HG03460 (cell line): Measurements from ENCODE around the gene POLA1.
"Not testable (repeated sequence)": the region's sequence is repeated elsewhere in the genome, so short reads cannot be mapped to it uniquely, and the experiment has no call there.

Experiments
- ATAC-seq: cut with Tn5 transposase; IDR thresholded peaks from one replicate; pipeline ENCODE4 v1.9.1; 2021; ENCODE audit not compliant: unreplicated experiment

The POLA1 gene

GRCh38 chrX:24789047-24789446, 95.3 kb downstream of the POLA1 start:
- ATAC-seq, result no peak

GRCh38 chrX:24790166-24790565, 96.4 kb downstream of the POLA1 start:
- ATAC-seq, result no peak

DNA sequence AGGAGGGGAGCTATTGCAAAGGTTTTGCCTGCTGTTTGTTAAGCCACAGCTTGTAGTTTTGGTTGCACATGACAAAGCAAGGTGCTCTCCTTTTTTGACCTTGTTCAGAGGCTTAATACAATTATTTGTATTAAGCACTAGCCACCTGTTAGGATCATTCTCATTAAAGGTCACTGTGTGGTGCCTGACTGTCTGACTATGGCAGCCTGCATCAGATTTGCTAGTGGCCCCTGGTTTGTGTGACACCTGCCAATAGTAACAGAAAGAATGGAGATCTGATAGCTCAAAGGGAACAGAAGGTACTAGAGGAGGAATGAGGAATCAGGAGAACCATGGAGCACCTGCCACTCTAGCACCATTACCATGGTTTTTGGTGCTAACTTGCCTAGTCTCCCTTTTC, 102.5 kb downstream of the POLA1 start:
- ATAC-seq, result no peak

DNA sequence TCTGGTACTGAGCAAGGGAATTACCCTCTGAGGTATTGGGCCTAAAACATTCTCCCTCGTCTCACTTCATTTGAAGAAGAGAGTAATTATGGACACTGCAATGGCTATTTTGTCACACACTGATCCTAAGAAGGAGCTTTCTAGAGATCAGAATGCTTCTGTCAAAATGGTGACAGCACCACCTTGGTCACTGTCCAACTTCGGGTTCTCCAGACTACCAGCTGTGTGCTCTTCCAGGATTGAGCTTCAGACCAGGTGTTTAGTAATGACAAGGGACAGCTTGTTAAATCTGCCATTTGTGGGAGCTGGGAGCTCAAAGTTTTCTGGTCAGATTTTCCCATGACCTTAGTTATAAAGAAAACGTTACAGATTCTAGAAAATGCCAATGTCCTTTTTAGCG, 105.4 kb downstream of the POLA1 start:
- ATAC-seq, result no peak

DNA sequence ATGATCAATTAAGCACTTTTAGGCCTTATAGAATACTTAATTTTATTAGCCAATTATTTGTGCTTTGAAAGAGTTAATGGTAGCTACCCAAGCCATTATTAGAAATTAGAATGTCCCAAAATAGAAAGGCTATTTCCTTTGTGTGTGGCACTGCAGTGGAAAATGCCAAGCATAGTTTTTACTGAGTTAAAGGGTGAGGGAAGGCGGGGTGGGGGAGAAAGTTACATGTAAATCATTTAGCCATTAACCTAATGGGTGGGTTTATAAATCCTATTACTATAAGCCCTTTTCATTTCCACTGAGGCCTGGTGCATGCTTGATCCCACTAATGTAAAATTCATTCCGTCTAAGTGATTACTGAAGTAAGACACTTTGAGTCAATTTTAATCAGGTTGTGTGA, 105.8 kb downstream of the POLA1 start:
- ATAC-seq, result no peak

- ATAC-seq, result no peak
These were observed 111.5 kb downstream of the POLA1 start for GRCh38 chrX:24805201-24805600.

DNA sequence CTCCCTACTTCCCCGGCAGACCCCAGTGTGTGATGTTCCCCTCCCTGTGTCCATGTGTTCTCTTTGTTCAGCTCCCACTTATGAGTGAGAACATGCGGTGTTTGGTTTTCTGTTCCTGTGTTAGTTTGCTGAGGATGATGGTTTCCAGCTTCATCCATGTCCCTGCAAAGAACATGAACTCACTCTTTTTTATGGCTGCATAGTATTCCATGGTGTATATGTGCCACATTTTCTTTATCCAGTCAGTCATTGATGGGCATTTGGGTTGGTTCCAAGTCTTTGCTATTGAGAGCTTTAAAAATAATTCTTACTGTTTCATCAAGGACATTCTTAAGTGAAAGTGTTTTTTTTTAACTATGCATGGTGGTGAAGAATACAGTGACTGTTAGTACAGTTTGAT, 126.1 kb downstream of the POLA1 start:
- ATAC-seq, result not testable (repeated sequence)

DNA sequence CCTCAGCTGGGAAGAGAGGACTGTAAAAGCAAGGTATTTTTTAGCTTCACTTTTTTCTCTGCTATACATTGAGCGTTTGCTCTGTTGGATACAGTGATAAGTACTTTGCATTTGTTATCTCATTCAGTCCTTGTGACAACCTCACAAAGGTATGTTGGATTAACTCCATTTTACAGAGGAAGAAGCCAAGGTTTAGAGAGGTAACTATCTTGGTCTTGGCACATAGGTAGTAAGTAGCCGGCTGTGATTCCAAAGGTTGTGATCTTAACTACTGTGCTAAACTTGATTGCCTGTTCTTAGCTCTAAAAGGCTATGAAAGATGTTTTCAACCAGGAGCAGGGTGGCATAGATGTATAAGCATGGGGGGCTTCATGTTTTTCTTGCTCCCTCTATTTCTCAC, 134.4 kb downstream of the POLA1 start:
- ATAC-seq, result no peak

- no peak for ATAC-seq
These were observed 134.9 kb downstream of the POLA1 start for GRCh38 chrX:24828600-24828999.

DNA sequence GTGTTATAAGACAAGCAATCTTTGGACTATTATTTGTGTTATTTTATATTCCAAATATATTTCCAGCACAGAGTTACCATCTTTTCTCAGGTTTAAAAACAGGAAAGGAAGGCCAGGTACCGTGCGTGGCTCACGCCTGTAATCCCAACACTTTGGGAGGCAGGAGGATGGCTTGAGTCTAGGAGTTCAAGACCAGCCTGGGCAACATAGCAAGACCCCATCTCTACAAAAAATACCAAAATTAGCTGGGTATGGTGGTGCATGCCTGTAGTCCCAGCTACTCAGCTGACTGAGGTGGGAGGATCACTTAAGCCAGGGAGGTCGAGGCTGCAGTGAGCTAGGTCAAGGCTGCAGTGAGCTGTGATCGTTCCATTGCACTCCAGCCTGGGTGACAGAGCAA, 140.0 kb downstream of the POLA1 start:
- no peak for ATAC-seq

GRCh38 chrX:24837966-24838365, 144.2 kb downstream of the POLA1 start:
- no peak for ATAC-seq

GRCh38 chrX:24838629-24839028, 144.9 kb downstream of the POLA1 start:
- ATAC-seq, result no peak

DNA sequence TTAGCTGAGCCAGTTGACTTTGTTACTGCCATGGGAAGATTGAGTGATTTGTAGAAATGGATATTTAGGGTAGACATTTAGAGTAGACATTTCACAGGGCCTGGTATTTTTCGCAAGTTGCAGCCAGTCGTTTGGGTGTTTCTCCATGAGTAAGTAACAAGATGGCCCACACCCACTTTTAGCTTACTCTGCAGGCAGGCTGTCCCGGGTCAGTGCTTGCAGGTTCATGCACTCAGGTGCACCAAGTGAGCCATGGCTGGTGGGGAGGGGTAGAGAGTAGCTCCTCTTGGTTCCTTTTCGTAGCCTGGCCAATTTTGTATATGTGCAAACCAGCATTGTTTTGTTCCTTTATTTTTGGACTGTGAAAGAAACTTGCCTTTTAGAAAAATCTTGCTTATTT, 145.6 kb downstream of the POLA1 start:
- ATAC-seq, result no peak

GRCh38 chrX:24842486-24842885, 148.8 kb downstream of the POLA1 start:
- no peak for ATAC-seq

DNA sequence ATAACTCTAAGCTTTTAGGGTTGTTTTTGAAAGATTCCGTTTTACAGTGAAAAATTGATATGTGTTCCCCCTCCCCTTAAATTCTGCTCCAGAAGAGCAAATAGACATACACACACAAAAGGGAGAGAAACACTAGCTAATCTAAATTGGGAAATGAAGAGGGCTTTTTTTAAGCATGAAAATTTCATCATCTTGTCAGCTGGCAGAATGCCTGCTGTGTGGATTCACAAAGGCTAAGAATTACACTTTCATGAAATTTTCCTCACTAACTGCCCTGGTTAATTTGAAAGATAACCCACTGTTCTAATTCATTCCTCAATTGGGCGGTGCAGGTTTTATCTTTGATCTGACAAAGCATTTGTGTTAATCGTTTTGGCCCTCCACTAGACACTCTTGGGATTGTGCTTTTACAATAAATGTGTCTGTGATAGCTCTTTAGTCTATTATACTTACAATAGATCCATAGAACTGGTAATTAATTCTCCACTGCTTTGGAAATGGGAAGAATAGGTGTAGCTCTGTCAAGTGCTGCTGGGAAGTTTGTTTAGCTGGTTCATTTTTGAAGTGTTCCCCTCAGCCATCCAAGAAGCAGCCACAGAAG, 152.9 kb downstream of the POLA1 start:
- ATAC-seq, result no peak

GRCh38 chrX:24851289-24851688, 157.6 kb downstream of the POLA1 start:
- ATAC-seq, result no peak

- no peak for ATAC-seq
These were observed 158.1 kb downstream of the POLA1 start for GRCh38 chrX:24851780-24852179.

GRCh38 chrX:24858004-24858746, 164.5 kb downstream of the POLA1 start:
- ATAC-seq, result no peak

GRCh38 chrX:24859211-24859841, 165.6 kb downstream of the POLA1 start:
- no peak for ATAC-seq

DNA sequence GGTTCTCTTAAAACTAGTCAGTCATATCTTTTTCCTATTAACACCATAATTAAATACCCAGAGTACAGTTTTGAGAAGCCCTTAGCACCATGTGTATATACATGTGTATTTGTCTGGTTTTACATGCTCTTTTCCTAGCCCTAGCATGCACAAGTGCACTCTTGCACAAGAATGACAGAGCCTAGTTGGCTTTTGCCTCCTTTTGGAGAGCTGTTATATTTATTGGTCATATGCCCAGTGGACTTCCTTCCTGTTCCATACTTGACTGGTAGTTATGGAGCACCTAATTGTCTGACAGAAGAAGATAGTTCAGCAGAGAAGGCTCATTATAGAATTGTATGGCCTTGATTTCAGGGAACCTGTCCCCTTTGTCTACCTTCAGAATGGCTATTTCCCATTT, 166.4 kb downstream of the POLA1 start:
- ATAC-seq, result no peak

DNA sequence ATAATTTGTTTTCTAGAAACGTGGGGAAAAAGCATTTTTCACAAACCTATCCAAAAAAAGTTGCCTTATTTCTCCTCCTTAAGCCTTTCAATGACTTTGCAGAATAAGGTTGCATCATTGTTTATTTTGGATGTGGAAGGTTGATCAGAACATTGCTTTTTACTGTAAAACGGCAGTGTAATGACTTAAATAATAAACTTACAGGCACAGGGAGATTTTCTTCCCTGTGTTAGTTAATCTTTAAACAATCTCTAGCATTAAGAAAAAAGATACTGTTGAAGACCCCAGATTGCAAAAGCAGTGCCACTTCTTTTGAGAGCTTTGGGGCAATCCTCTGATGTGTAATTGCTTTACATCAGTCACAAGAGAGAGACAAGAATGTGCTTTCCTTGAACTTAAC, 168.6 kb downstream of the POLA1 start:
- no peak for ATAC-seq

DNA sequence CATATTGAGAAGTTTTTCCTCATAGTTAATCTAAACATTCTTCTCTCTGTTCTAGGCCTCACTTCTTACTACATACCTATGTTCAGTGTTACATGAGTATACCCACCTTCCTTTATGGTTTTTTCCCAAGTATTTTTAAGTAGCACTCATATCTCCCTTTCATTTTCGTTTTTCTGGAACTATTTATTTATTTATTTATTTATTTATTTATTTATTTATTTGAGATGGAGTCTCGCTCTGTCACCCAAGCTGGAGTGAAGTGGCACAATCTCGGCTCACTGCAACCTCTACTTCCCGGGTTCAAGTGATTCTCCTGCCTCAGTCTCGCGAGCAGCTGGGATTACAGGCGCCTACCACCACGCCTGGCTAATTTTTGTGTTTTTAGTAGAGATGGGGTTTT, 170.1 kb downstream of the POLA1 start:
- ATAC-seq, result not testable (repeated sequence)
